Breast epithelium (tissue), 4 donors: ENCODE results near the gene PTPRN2. TPM values are rescaled to one million over a fixed set of nuclear protein-coding genes. Genes with fewer than 3 reads are reported as not detected.

ENCODE experiments used
- DNase-seq, 2 donors: peaks; one replicate each; pipeline ENCODE4 v3.0.0-alpha.2; 2019; ENCODE audit warnings: low spot score in 2 of 2
- H3K27ac ChIP-seq, 2 donors: fragments of 200-600 bp; sonication (generic) in 1 of 2; one replicate each; pipeline ENCODE4 v1.5.1; 2016 to 2019; ENCODE audit warnings: mild to moderate bottlenecking in 1 of 2
- H3K27me3 ChIP-seq, 2 donors: fragments of 200-600 bp; sonication (generic) in 1 of 2; one replicate each; pipeline versions ENCODE4 v1.5.1 to v1.6.0; 2017 to 2019; ENCODE audit warnings: control low read depth in 1 of 2, mild to moderate bottlenecking in 1 of 2
- H3K36me3 ChIP-seq: fragments of 200-600 bp; one replicate; pipeline ENCODE4 v1.5.1; 2019
- H3K4me1 ChIP-seq, 2 donors: fragments of 200-600 bp; sonication (generic); one replicate each; pipeline ENCODE4 v1.5.1; 2016 to 2019; ENCODE audit warnings: control low read depth in 1 of 2
- H3K4me3 ChIP-seq, 3 donors: fragments of 200-600 bp; sonication (generic); 1 replicate in 2 of 3; 2 replicates in 1 of 3; pipeline ENCODE4 v1.5.1; 2016 to 2019; ENCODE audit warnings: mild to moderate bottlenecking in 3 of 3, moderate library complexity in 2 of 3
- H3K9me3 ChIP-seq, 2 donors: fragments of 200-600 bp; sonication (generic) in 1 of 2; one replicate each; pipeline ENCODE4 v1.5.1; 2016 to 2019; ENCODE audit warnings: control low read depth in 1 of 2
- CTCF ChIP-seq, 3 donors: fragments of 450-650 bp; IDR thresholded peaks; one replicate each; pipeline ENCODE4 v1.5.1; 2016 to 2017; ENCODE audit warnings: antibody characterized with exemption in 3 of 3, mild to moderate bottlenecking in 3 of 3, moderate library complexity in 3 of 3
- POLR2A ChIP-seq: fragments of 450-650 bp; IDR thresholded peaks from one replicate; pipeline ENCODE4 v1.6.1; 2016; ENCODE audit warnings: antibody characterized with exemption, mild to moderate bottlenecking, moderate library complexity
- POLR2AphosphoS5 ChIP-seq, 3 donors: sonication (generic); formaldehyde crosslinking; IDR thresholded peaks; one replicate each; pipeline ENCODE4 v1.6.1; 2017; ENCODE audit warnings: antibody characterized with exemption in 3 of 3
- intact Hi-C: fragments of 100-400 bp; cut with DNase I; formaldehyde crosslinking; loops from one replicate; pipeline ENCODE4 v1.15.1; 2023; ENCODE audit warnings: low total_unique reads
- total RNA-seq, 3 donors: library from RNA; depleted of rRNA; stranded (reverse); fragments of >200 nt; gene quantifications; one replicate each; pipeline ENCODE4 v1.1.0, GENCODE V29; 2016

PTPRN2 gene
- total RNA-seq, 3 donors from 2014 or later, result 1.6 to 2.2 (median 2.2) TPM

GRCh38 chr7:157523371-157523765 lies 1064.3 kb downstream of the PTPRN2 start:
- Histone ChIP-seq H3K27ac (no peak overlapping the region), H3K4me1 (no peaks in the 10 kb centered on the region), H3K27me3 (peaks cover 0 to 15% of the 10 kb centered on the region in 2 donors), H3K4me3 (no peak overlapping the region), H3K36me3 (no peaks in the 10 kb centered on the region), H3K9me3 (peaks cover 0 to 5% of the 10 kb centered on the region in 2 donors)
- TF ChIP-seq CTCF (IDR thresholded peaks at IDR 0.05) (no peak), POLR2AphosphoS5 (IDR thresholded peaks at IDR 0.05) (no peak), POLR2A (no peak)
- peak in 1 of 2 donors; percentile 17 for DNase-seq
- intact Hi-C loops, result no loop called here

- H3K9me3 ChIP-seq, result peaks cover 0 to 5% of the 10 kb centered on the region in 2 donors
- no peak overlapping the region for H3K27ac ChIP-seq
- no peak overlapping the region for H3K4me3 ChIP-seq
- H3K4me1 ChIP-seq, result no peaks in the 10 kb centered on the region
- TF ChIP-seq CTCF (IDR thresholded peaks at IDR 0.05) (no peak), POLR2AphosphoS5 (IDR thresholded peaks at IDR 0.05) (no peak), POLR2A (no peak)
- intact Hi-C loops, result no loop called here
- peak; percentile 9 to 36 for DNase-seq
- no peaks in the 10 kb centered on the region for H3K36me3 ChIP-seq
- H3K27me3 ChIP-seq, result peaks cover 0 to 15% of the 10 kb centered on the region in 2 donors
Observed at GRCh38 chr7:157522954-157523353, 1064.7 kb downstream of the PTPRN2 start.

- peaks cover 0 to 3% of the 10 kb centered on the region in 2 donors for H3K9me3 ChIP-seq
- peak; percentile 7 to 31 for DNase-seq
- H3K27me3 ChIP-seq, result peaks cover 0 to 15% of the 10 kb centered on the region in 2 donors
- intact Hi-C loops, result no loop called here
- H3K4me1 ChIP-seq, result no peaks in the 10 kb centered on the region
- no peaks in the 10 kb centered on the region for H3K36me3 ChIP-seq
- H3K4me3 ChIP-seq, result no peak overlapping the region
- H3K27ac ChIP-seq, result no peak overlapping the region
- TF ChIP-seq POLR2AphosphoS5 (IDR thresholded peaks at IDR 0.05) (no peak), POLR2A (no peak), CTCF (IDR thresholded peaks at IDR 0.05) (no peak)
Observed at GRCh38 chr7:157522189-157522588, 1065.4 kb downstream of the PTPRN2 start.

GRCh38 chr7:157521752-157522151 lies 1065.9 kb downstream of the PTPRN2 start:
- no peaks in the 10 kb centered on the region for H3K4me1 ChIP-seq
- no peak overlapping the region for H3K4me3 ChIP-seq
- intact Hi-C loops, result no loop called here
- DNase-seq, result peak; percentile 7 to 24
- H3K27ac ChIP-seq, result no peak overlapping the region
- TF ChIP-seq CTCF (IDR thresholded peaks at IDR 0.05), result no peak
- no peak for TF ChIP-seq POLR2AphosphoS5 (IDR thresholded peaks at IDR 0.05)
- TF ChIP-seq POLR2A, result no peak
- no peaks in the 10 kb centered on the region for H3K9me3 ChIP-seq
- no peaks in the 10 kb centered on the region for H3K36me3 ChIP-seq
- H3K27me3 ChIP-seq, result peaks cover 0 to 15% of the 10 kb centered on the region in 2 donors

GRCh38 chr7:157521061-157521731 lies 1066.4 kb downstream of the PTPRN2 start:
- Histone ChIP-seq H3K27ac (no peak overlapping the region), H3K9me3 (no peaks in the 10 kb centered on the region), H3K36me3 (no peaks in the 10 kb centered on the region), H3K27me3 (peaks cover 0 to 20% of the 10 kb centered on the region in 2 donors), H3K4me3 (no peak overlapping the region), H3K4me1 (no peaks in the 10 kb centered on the region)
- TF ChIP-seq CTCF (IDR thresholded peaks at IDR 0.05), result no peak
- TF ChIP-seq POLR2AphosphoS5 (IDR thresholded peaks at IDR 0.05), result no peak
- no peak for TF ChIP-seq POLR2A
- peak; percentile 12 to 49 for DNase-seq
- intact Hi-C loops, result no loop called here
